Measurements from ENCODE around the gene NAA38. TPM values are rescaled to one million over a fixed set of nuclear protein-coding genes. Genes with fewer than 3 reads are reported as not detected.

NAA38 gene
- total RNA-seq, 4 donors from 2014 or later, result 61.4 to 110 (median 102) TPM

DNA sequence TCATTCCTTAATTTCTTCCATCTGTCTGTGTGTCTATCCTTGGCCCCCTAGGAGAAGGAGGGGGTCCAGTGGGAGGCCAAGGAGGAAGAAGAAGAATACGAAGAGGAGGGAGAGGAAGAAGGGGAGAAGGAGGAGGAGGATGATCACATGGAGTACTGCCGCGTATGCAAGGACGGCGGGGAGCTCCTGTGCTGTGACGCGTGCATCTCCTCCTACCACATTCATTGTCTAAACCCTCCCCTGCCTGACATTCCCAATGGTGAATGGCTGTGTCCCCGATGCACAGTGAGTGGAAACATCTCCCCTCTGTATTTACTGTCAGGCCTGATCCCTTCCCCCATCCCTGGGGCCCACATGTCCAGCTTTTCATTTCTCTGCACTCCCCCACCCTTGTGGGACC lies 37.5 kb upstream of the NAA38 start:
- Histone ChIP-seq H3K9me3 (no peaks in the 10 kb centered on the region), H3K4me3 (no peak overlapping the region), H3K27me3 (no peaks in the 10 kb centered on the region), H3K36me3 (peaks cover 35 to 92% (median 69%) of the 10 kb centered on the region in 4 donors), H3K27ac (replicated peaks in 1 of 4) (no peak overlapping the region), H3K4me1 (peaks cover 4 to 11% (median 7%) of the 10 kb centered on the region in 4 donors)
- no peak for DNase-seq (ENCODE audit: extremely low spot score)
- 85% methylated on average over 8 of the region's 8 CpGs for WGBS
- TF ChIP-seq CTCF (IDR thresholded peaks at IDR 0.05), result no peak
- no peak for TF ChIP-seq POLR2AphosphoS5 (IDR thresholded peaks at IDR 0.05)
- TF ChIP-seq EP300 (IDR thresholded peaks at IDR 0.05), result no peak
- no peak for TF ChIP-seq POLR2A (IDR thresholded peaks at IDR 0.05; ENCODE audit: low read depth)
- intact Hi-C loops (cut with DNase I), result loop anchor here (5.0 kb wide), 2 partner anchors 33 to 73 kb away; no protein-coding TSS in a partner anchor

- Histone ChIP-seq H3K36me3 (peaks cover 29 to 86% (median 62%) of the 10 kb centered on the region in 4 donors), H3K27me3 (no peaks in the 10 kb centered on the region), H3K9me3 (no peaks in the 10 kb centered on the region), H3K27ac (replicated peaks in 1 of 4) (no peak overlapping the region), H3K4me3 (no peak overlapping the region), H3K4me1 (peaks cover 10 to 17% (median 13%) of the 10 kb centered on the region in 4 donors)
- intact Hi-C loops (cut with DNase I), result loop anchor here (5.0 kb wide), 1 partner anchor 72 kb away; no protein-coding TSS in a partner anchor
- no peak for DNase-seq (ENCODE audit: extremely low spot score)
- TF ChIP-seq POLR2AphosphoS5 (IDR thresholded peaks at IDR 0.05), result no peak
- no peak for TF ChIP-seq CTCF (IDR thresholded peaks at IDR 0.05)
- TF ChIP-seq POLR2A (IDR thresholded peaks at IDR 0.05; ENCODE audit: low read depth), result no peak
- TF ChIP-seq EP300 (IDR thresholded peaks at IDR 0.05), result no peak
- 83% methylated on average over 9 of the region's 9 CpGs for WGBS
These were observed 36.9 kb upstream of the NAA38 start for GRCh38 chr17:7894226-7894625.

DNA sequence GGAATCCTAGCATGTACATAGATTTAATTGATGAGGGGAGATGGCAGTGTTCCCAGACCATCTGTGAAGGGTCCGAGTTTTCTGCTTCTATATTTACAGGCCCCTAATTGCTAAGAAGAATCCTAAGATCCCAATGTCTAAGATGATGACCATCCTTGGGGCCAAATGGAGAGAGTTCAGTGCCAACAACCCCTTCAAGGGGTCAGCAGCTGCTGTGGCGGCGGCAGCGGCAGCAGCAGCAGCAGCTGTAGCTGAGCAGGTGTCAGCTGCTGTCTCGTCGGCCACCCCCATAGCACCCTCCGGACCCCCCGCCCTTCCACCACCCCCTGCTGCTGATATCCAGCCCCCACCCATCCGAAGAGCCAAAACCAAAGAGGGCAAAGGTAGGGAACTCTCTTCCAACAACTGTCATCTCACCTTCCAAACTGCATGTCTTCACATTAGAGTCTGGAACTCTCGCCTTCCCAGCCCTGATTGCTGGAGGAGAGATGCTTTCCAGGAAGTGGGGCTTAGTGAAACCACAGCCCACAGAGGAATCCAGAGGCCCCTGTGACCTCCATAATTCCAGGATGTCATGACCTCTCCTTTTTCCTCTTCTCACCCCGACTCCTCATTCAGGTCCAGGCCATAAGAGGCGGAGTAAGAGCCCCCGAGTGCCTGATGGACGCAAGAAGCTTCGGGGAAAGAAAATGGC lies 36.0 kb upstream of the NAA38 start:
- intact Hi-C loops (cut with DNase I), result loop anchor here (5.0 kb wide), 1 partner anchor 71 kb away; no protein-coding TSS in a partner anchor
- peaks cover 20 to 77% (median 53%) of the 10 kb centered on the region in 4 donors for H3K36me3 ChIP-seq

DNA sequence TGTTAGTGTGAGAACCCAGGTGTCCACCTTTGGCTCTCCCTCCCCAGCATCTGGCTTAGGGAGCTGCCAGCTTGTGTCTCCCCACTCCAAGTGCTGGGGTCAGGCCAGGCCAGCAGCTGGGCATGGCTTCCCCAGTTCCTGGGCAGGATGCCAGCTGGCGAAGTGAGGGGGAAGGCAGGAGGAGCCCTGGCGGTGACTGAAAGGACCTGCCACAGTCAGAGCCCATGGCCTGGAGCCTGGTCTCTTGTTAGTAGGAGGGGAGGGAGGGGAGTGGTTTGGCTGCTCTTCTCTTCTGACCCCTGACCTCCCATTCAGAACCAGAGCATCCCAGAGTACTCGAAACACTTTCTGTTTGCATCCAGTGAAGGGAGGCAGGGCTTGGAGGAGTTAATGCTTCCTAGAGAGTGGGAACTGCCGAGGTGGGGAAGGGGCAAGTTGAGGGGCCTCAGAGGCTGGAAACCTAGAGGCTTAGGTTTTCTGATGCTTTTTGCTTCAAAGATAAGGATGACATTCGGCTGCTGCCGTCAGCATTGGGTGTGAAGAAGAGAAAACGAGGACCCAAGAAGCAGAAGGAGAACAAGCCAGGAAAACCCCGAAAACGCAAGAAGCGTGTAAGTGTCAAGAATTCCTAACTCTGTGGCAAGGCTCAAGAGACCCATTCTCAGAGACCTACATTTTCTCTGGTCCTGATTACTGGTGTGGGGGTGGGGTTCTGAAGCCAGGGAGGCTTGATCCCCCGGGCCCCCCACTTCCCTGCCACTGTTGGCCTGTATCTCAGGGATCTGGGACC lies 32.0 kb upstream of the NAA38 start:
- intact Hi-C loops (cut with DNase I), result no loop called here
- Histone ChIP-seq H3K27me3 (no peaks in the 10 kb centered on the region), H3K27ac (replicated peaks in 1 of 4) (peak overlapping the region; percentile 90 to 96 (median 94)), H3K4me3 (peak overlapping the region; percentile 27 to 93 (median 86)), H3K9me3 (no peaks in the 10 kb centered on the region), H3K36me3 (peaks cover 9 to 37% (median 24%) of the 10 kb centered on the region in 4 donors), H3K4me1 (peaks cover 44 to 58% (median 53%) of the 10 kb centered on the region in 4 donors)
- WGBS, result 13% methylated on average over 11 of the region's 11 CpGs
- peak; percentile 96 for DNase-seq (ENCODE audit: extremely low spot score)
- TF ChIP-seq POLR2AphosphoS5 (IDR thresholded peaks at IDR 0.05) (peak; percentile 92 to 99), EP300 (IDR thresholded peaks at IDR 0.05) (no peak), CTCF (IDR thresholded peaks at IDR 0.05) (peak; percentile 23 to 68 (median 41)), POLR2A (IDR thresholded peaks at IDR 0.05; ENCODE audit: low read depth) (no peak)

More for the DNA sequence above, 36.0 kb upstream of the NAA38 start:
- H3K27ac ChIP-seq (replicated peaks in 1 of 4), result no peak overlapping the region
- no peaks in the 10 kb centered on the region for H3K27me3 ChIP-seq
- no peak overlapping the region for H3K4me3 ChIP-seq
- H3K9me3 ChIP-seq, result no peaks in the 10 kb centered on the region
- no peak for TF ChIP-seq CTCF (IDR thresholded peaks at IDR 0.05)
- TF ChIP-seq POLR2A (IDR thresholded peaks at IDR 0.05; ENCODE audit: low read depth), result no peak
- TF ChIP-seq POLR2AphosphoS5 (IDR thresholded peaks at IDR 0.05), result no peak
- no peak for TF ChIP-seq EP300 (IDR thresholded peaks at IDR 0.05)
- H3K4me1 ChIP-seq, result peaks cover 19 to 26% (median 22%) of the 10 kb centered on the region in 4 donors
- WGBS, result 66% methylated on average over 12 of the region's 15 CpGs
- DNase-seq (ENCODE audit: extremely low spot score), result no peak

All from esophagus muscularis mucosa (tissue), 4 donors.